WTC11 (cell line): ENCODE measurements around the gene GPR27. TPM values are rescaled to one million over a fixed set of nuclear protein-coding genes. Genes with fewer than 3 reads are reported as not detected.

Experiments used
- ATAC-seq: fragments of 200-7000 bp; cut with Tn5 transposase; 2 replicates; pipeline ENCODE4 v1.10.0; 2021; ENCODE audit warnings: mild to moderate bottlenecking, moderate library complexity
- CTCF ChIA-PET: fragments of 300-600 bp; sonication (Branson Sonifier 250); formaldehyde crosslinking; loops from one replicate; lab custom pipeline; 2021; ENCODE audit warnings: antibody characterized with exemption; lab: Charles Lee
- POLR2A ChIA-PET: fragments of 350-600 bp; sonication (Branson Sonifier 250); formaldehyde crosslinking; loops from one replicate; lab custom pipeline; 2021; ENCODE audit warnings: antibody characterized with exemption; lab: Charles Lee
- DNase-seq: peaks from one replicate; pipeline ENCODE4 v3.0.0; 2021; ENCODE audit warnings: low spot score
- H3K27ac Mint-ChIP-seq: 2 replicates; pipeline ENCODE4 v1.8.0; 2021; ENCODE audit warnings: mixed read lengths
- H3K27me3 Mint-ChIP-seq: 2 replicates; pipeline ENCODE4 v1.8.0; 2021; ENCODE audit warnings: low read depth, mild to moderate bottlenecking, moderate library complexity, mixed read lengths
- H3K36me3 Mint-ChIP-seq: 2 replicates; pipeline ENCODE4 v1.8.0; 2021; ENCODE audit warnings: mixed read lengths
- H3K4me1 Mint-ChIP-seq: 2 replicates; pipeline ENCODE4 v1.8.0; 2022; ENCODE audit warnings: mixed read lengths
- H3K4me3 Mint-ChIP-seq: 2 replicates; pipeline ENCODE4 v1.8.0; 2021; ENCODE audit warnings: mild to moderate bottlenecking, moderate library complexity, mixed read lengths
- H3K9me3 Mint-ChIP-seq: 2 replicates; pipeline ENCODE4 v1.8.0; 2021; ENCODE audit warnings: mixed read lengths
- ATF1 ChIP-seq: sonication (generic); formaldehyde crosslinking; IDR thresholded peaks from 2 replicates; pipeline ENCODE4 v1.8.1; 2023; ENCODE audit warnings: mild to moderate bottlenecking, moderate library complexity, missing genetic modification reagents
- CREB1 ChIP-seq: sonication (generic); formaldehyde crosslinking; IDR thresholded peaks from 2 replicates; pipeline ENCODE4 v1.8.0; 2023; ENCODE audit warnings: mild to moderate bottlenecking, missing genetic modification reagents
- CTCF ChIP-seq: fragments of 200-600 bp; IDR thresholded peaks from 2 replicates; pipeline ENCODE4 v1.8.0; 2022; ENCODE audit warnings: antibody characterized with exemption
- E2F1 ChIP-seq: sonication (generic); formaldehyde crosslinking; IDR thresholded peaks from 2 replicates; pipeline ENCODE4 v1.8.0; 2022; ENCODE audit warnings: mild to moderate bottlenecking, missing genetic modification reagents
- EMX1 ChIP-seq: fragments of 250-450 bp; sonication (Bioruptor Pico); IDR thresholded peaks from 2 replicates; pipeline ENCODE4 v1.8.0; 2021; ENCODE audit warnings: mild to moderate bottlenecking
- ESRRA ChIP-seq: sonication (generic); formaldehyde crosslinking; IDR thresholded peaks from 2 replicates; pipeline ENCODE4 v1.8.1; 2022; ENCODE audit warnings: mild to moderate bottlenecking, missing genetic modification reagents, borderline replicate concordance
- FOXJ3 ChIP-seq: sonication (generic); formaldehyde crosslinking; IDR thresholded peaks from 2 replicates; pipeline ENCODE4 v1.9.0; 2021; ENCODE audit warnings: missing genetic modification reagents, mild to moderate bottlenecking, borderline replicate concordance
- FOXK1 ChIP-seq: sonication (generic); formaldehyde crosslinking; IDR thresholded peaks from 2 replicates; pipeline ENCODE4 v1.8.0; 2022; ENCODE audit warnings: mild to moderate bottlenecking, moderate library complexity, missing genetic modification reagents
- HMGA2 ChIP-seq: fragments of 250-450 bp; sonication (Bioruptor Pico); IDR thresholded peaks from 2 replicates; pipeline ENCODE4 v1.4.0; 2021; ENCODE audit warnings: mild to moderate bottlenecking, moderate library complexity
- HMGXB4 ChIP-seq: sonication (generic); formaldehyde crosslinking; IDR thresholded peaks from 2 replicates; pipeline ENCODE4 v1.8.1; 2023; ENCODE audit warnings: mild to moderate bottlenecking, moderate library complexity, missing genetic modification reagents
- JAZF1 ChIP-seq: fragments of 250-450 bp; sonication (Bioruptor Pico); IDR thresholded peaks from 2 replicates; pipeline ENCODE4 v1.9.0; 2021; ENCODE audit warnings: moderate library complexity, mild to moderate bottlenecking, inconsistent platforms
- MYBL2 ChIP-seq: sonication (generic); formaldehyde crosslinking; IDR thresholded peaks from 2 replicates; pipeline ENCODE4 v1.8.1; 2023; ENCODE audit warnings: mild to moderate bottlenecking, moderate library complexity, missing genetic modification reagents
- NFATC4 ChIP-seq: fragments of 250-450 bp; sonication (Bioruptor Pico); IDR thresholded peaks from 2 replicates; pipeline ENCODE4 v1.9.0; 2021; ENCODE audit warnings: mild to moderate bottlenecking
- NFE2L1 ChIP-seq: sonication (generic); formaldehyde crosslinking; IDR thresholded peaks from 2 replicates; pipeline ENCODE4 v1.8.1; 2023; ENCODE audit warnings: missing genetic modification reagents
- NFYB ChIP-seq: sonication (generic); formaldehyde crosslinking; conservative IDR thresholded peaks from 2 replicates; pipeline ENCODE4 v1.8.0; 2022; ENCODE audit warnings: low read depth, missing genetic modification reagents
- NR1H2 ChIP-seq: sonication (generic); formaldehyde crosslinking; IDR thresholded peaks from 2 replicates; pipeline ENCODE4 v1.9.0; 2021; ENCODE audit warnings: mild to moderate bottlenecking, moderate library complexity, missing genetic modification reagents
- NR3C1 ChIP-seq: sonication (generic); formaldehyde crosslinking; conservative IDR thresholded peaks from 2 replicates; pipeline ENCODE4 v1.8.1; 2023; ENCODE audit warnings: low read depth, mild to moderate bottlenecking, missing genetic modification reagents
- RORB ChIP-seq: fragments of 250-450 bp; sonication (Bioruptor Pico); IDR thresholded peaks from 2 replicates; pipeline ENCODE4 v1.9.0; 2021; ENCODE audit warnings: mild to moderate bottlenecking
- ZBTB43 ChIP-seq: sonication (generic); formaldehyde crosslinking; IDR thresholded peaks from 2 replicates; pipeline ENCODE4 v1.8.1; 2023; ENCODE audit warnings: mild to moderate bottlenecking, missing genetic modification reagents
- ZNF121 ChIP-seq: sonication (generic); formaldehyde crosslinking; IDR thresholded peaks from 2 replicates; pipeline ENCODE4 v1.8.0; 2023; ENCODE audit warnings: missing genetic modification reagents
- ZNF219 ChIP-seq: sonication (generic); formaldehyde crosslinking; IDR thresholded peaks from 2 replicates; pipeline ENCODE4 v1.8.0; 2023; ENCODE audit warnings: missing genetic modification reagents, mild to moderate bottlenecking, borderline replicate concordance
- ZNF263 ChIP-seq: sonication (generic); formaldehyde crosslinking; IDR thresholded peaks from 2 replicates; pipeline ENCODE4 v1.8.1; 2022; ENCODE audit warnings: low read depth, mild to moderate bottlenecking, moderate library complexity, missing genetic modification reagents
- total RNA-seq: library from RNA; stranded (reverse); gene quantifications from 3 replicates; pipeline ENCODE4 v1.2.3, GENCODE V29; 2021

GPR27 gene
- total RNA-seq, 1 experiment from 2014 or later = 16.4 TPM

- no peaks in the 10 kb centered on the region for H3K9me3 Mint-ChIP-seq
- CTCF ChIA-PET = interaction anchor here (0.6 to 2.4 kb wide), 25 partner anchors 10 to 797 kb away, joined by 3 to 31 read pairs (median 4); no protein-coding TSS in a partner anchor
- no peak overlapping the region for H3K27ac Mint-ChIP-seq
- TF ChIP-seq CTCF = peak; percentile 42
- TF ChIP-seq FOXJ3 (CRISPR knock-in tag) = no peak
- TF ChIP-seq, all 79 proteins: peak for 1
- no peaks in the 10 kb centered on the region; the same call in 1 of the 2 replicates for H3K27me3 Mint-ChIP-seq
- H3K4me1 Mint-ChIP-seq = peaks cover 3% of the 10 kb centered on the region; the same call in 1 of the 2 replicates
- DNase-seq (no peak), ATAC-seq (peak; percentile 84)
- no peaks in the 10 kb centered on the region for H3K36me3 Mint-ChIP-seq
- POLR2A ChIA-PET = no interaction called here
- no peak overlapping the region for H3K4me3 Mint-ChIP-seq
Measured at GRCh38 chr3:71710906-71711494, 42.7 kb upstream of the GPR27 start.

- TF ChIP-seq CREB1 = no peak
- no peak for TF ChIP-seq NR3C1 (CRISPR knock-in tag)
- TF ChIP-seq E2F1 = no peak
- Mint-ChIP-seq H3K27me3 (no peaks in the 10 kb centered on the region), H3K36me3 (no peaks in the 10 kb centered on the region), H3K4me1 (peaks cover 3% of the 10 kb centered on the region; the same call in 1 of the 2 replicates), H3K27ac (no peak overlapping the region), H3K4me3 (no peak overlapping the region), H3K9me3 (no peaks in the 10 kb centered on the region)
- ChIA-PET CTCF (interaction anchor here (0.9 kb wide), 1 partner anchor 16 kb away, joined by 3 read pairs; no protein-coding TSS in a partner anchor), POLR2A (no interaction called here)
- no peak for ATAC-seq
- no peak for DNase-seq
Measured at GRCh38 chr3:71713041-71713440, 40.6 kb upstream of the GPR27 start.

GRCh38 chr3:71714595-71714994 lies 39.1 kb upstream of the GPR27 start:
- Mint-ChIP-seq H3K27me3 (no peaks in the 10 kb centered on the region), H3K36me3 (no peaks in the 10 kb centered on the region)

More at GRCh38 chr3:71714595-71714994, 39.1 kb upstream of the GPR27 start:
- no peak overlapping the region for H3K4me3 Mint-ChIP-seq
- peaks cover 3% of the 10 kb centered on the region; the same call in 1 of the 2 replicates for H3K4me1 Mint-ChIP-seq
- TF ChIP-seq NFYB (CRISPR knock-in tag) (no peak), ZNF121 (CRISPR knock-in tag) (no peak), CTCF (no peak), HMGA2 (no peak), ZNF263 (CRISPR knock-in tag) (no peak), ATF1 (CRISPR knock-in tag) (no peak), NR1H2 (CRISPR knock-in tag) (no peak), FOXK1 (no peak), NFATC4 (CRISPR knock-in tag) (no peak), EMX1 (CRISPR knock-in tag) (no peak), CREB1 (no peak), RORB (CRISPR knock-in tag) (no peak), MYBL2 (no peak), NFE2L1 (CRISPR knock-in tag) (no peak), HMGXB4 (CRISPR knock-in tag) (no peak), ESRRA (CRISPR knock-in tag) (no peak), ZNF219 (CRISPR knock-in tag) (no peak), JAZF1 (CRISPR knock-in tag) (no peak), ZBTB43 (CRISPR knock-in tag) (no peak)
- H3K9me3 Mint-ChIP-seq = no peaks in the 10 kb centered on the region
- ChIA-PET CTCF (no interaction called here), POLR2A (no interaction called here)
- DNase-seq (no peak), ATAC-seq (no peak)
- H3K27ac Mint-ChIP-seq = no peak overlapping the region
